Tibial nerve (tissue), 4 donors: Measurements from ENCODE around the gene NEUROD2. TPM values are rescaled to one million over a fixed set of nuclear protein-coding genes. Genes with fewer than 3 reads are reported as not detected.

Experiments used
- DNase-seq, 2 donors: peaks; one replicate each; pipeline ENCODE4 v3.0.0-alpha.2; 2019; ENCODE audit warnings: low spot score in 2 of 2
- H3K27ac ChIP-seq, 4 donors: fragments of 200-600 bp; sonication (generic) in 3 of 4; one replicate each; pipeline ENCODE4 v1.5.1; 2017 to 2019; ENCODE audit warnings: mild to moderate bottlenecking in 1 of 4
- H3K27me3 ChIP-seq, 2 donors: fragments of 200-600 bp; sonication (generic) in 1 of 2; one replicate each; pipeline versions ENCODE4 v1.5.1 to v1.6.0; 2017 to 2019
- H3K36me3 ChIP-seq, 3 donors: fragments of 200-600 bp; sonication (generic); one replicate each; pipeline ENCODE4 v1.5.1; 2018 to 2019
- H3K4me1 ChIP-seq, 4 donors: fragments of 200-600 bp; sonication (generic) in 3 of 4; one replicate each; pipeline ENCODE4 v1.5.1; 2017 to 2019
- H3K4me3 ChIP-seq, 4 donors: fragments of 200-600 bp; sonication (generic) in 3 of 4; one replicate each; pipeline ENCODE4 v1.5.1; 2017 to 2019; ENCODE audit warnings: mild to moderate bottlenecking in 1 of 4, moderate library complexity in 1 of 4
- H3K9me3 ChIP-seq, 4 donors: fragments of 200-600 bp; sonication (generic) in 3 of 4; one replicate each; pipeline ENCODE4 v1.5.1; 2017 to 2019
- CTCF ChIP-seq, 5 experiments: fragments of 200-600 bp in 3 of 5; fragments of 450-650 bp in 2 of 5; sonication (generic) in 3 of 5; IDR thresholded peaks; one replicate each; pipeline ENCODE4 v1.5.1; 2016 to 2019; ENCODE audit warnings: antibody characterized with exemption in 5 of 5, mild to moderate bottlenecking in 3 of 5, moderate library complexity in 2 of 5
- EP300 ChIP-seq, 2 donors: sonication (generic); formaldehyde crosslinking; IDR thresholded peaks; one replicate each; pipeline ENCODE4 v1.6.1; 2017; ENCODE audit warnings: antibody characterized with exemption in 2 of 2, mild to moderate bottlenecking in 1 of 2
- POLR2A ChIP-seq, 2 donors: fragments of 450-650 bp; IDR thresholded peaks; one replicate each; pipeline ENCODE4 v1.6.1; 2017; ENCODE audit warnings: antibody characterized with exemption in 2 of 2, mild to moderate bottlenecking in 2 of 2, moderate library complexity in 2 of 2
- WGBS, 2 donors: methylation state at CpG; one replicate each; pipeline ENCODE4 v1.1.5; 2018; 5-methylcytosine and 5-hydroxymethylcytosine counted together
- total RNA-seq, 4 donors: library from RNA; depleted of rRNA; stranded (reverse); fragments of >200 nt; gene quantifications; one replicate each; pipeline ENCODE4 v1.1.0, GENCODE V29; 2016

The NEUROD2 gene
- total RNA-seq, 4 donors from 2014 or later, result not detected

GRCh38 chr17:39627712-39628516 lies 20.2 kb upstream of the NEUROD2 start:
- Histone ChIP-seq H3K4me1 (peaks cover 0 to 56% (median 23%) of the 10 kb centered on the region in 4 donors), H3K36me3 (no peaks in the 10 kb centered on the region), H3K9me3 (no peaks in the 10 kb centered on the region), H3K27ac (peak overlapping the region; percentile 4 to 90 (median 58)), H3K27me3 (peaks cover 7 to 59% of the 10 kb centered on the region in 2 donors), H3K4me3 (peak overlapping the region in 1 of 4 donors; percentile 32)
- no peak for TF ChIP-seq EP300 (IDR thresholded peaks at IDR 0.05)
- no peak for DNase-seq
- 40 to 65% methylated on average over 7 to 11 of the region's 16 CpGs for WGBS, 2 donors

- Histone ChIP-seq H3K4me3 (peak overlapping the region; percentile 24 to 50 (median 40)), H3K36me3 (no peaks in the 10 kb centered on the region), H3K4me1 (peaks cover 0 to 52% (median 25%) of the 10 kb centered on the region in 4 donors), H3K27me3 (peaks cover 7 to 59% of the 10 kb centered on the region in 2 donors), H3K9me3 (no peaks in the 10 kb centered on the region), H3K27ac (peak overlapping the region; percentile 4 to 90 (median 56))
- TF ChIP-seq POLR2A (IDR thresholded peaks at IDR 0.05) (no peak), EP300 (IDR thresholded peaks at IDR 0.05) (no peak), CTCF (IDR thresholded peaks at IDR 0.05) (no peak)
- DNase-seq, result no peak
- WGBS, 2 donors, result 0 to 2% methylated on average over 13 to 22 of the region's 72 CpGs
Observed at GRCh38 chr17:39627047-39627711, 19.5 kb upstream of the NEUROD2 start.

- H3K36me3 ChIP-seq, result no peaks in the 10 kb centered on the region
- H3K9me3 ChIP-seq, result no peaks in the 10 kb centered on the region
- peak within 1 kb of the TSS; percentile 4 to 90 (median 56) for H3K27ac ChIP-seq
- H3K27me3 ChIP-seq, result peaks cover 7 to 56% of the 10 kb centered on the region in 2 donors
- TF ChIP-seq POLR2A (IDR thresholded peaks at IDR 0.05) (no peak), EP300 (IDR thresholded peaks at IDR 0.05) (no peak), CTCF (IDR thresholded peaks at IDR 0.05) (no peak)
- H3K4me1 ChIP-seq, result peaks cover 0 to 52% (median 23%) of the 10 kb centered on the region in 4 donors
- no peak for DNase-seq
- H3K4me3 ChIP-seq, result peak within 1 kb of the TSS; percentile 24 to 50 (median 40)
- 14 to 16% methylated on average over 28 to 29 of the region's 29 CpGs for WGBS, 2 donors
Observed at GRCh38 chr17:39626171-39627046, 18.7 kb upstream of the NEUROD2 start, which contains the start of gene PPP1R1B. Gene PPP1R1B (plus strand): TSS chr17:39626952. CDS start chr17:39627393, 441 bp downstream.

- Histone ChIP-seq H3K27ac (peak overlapping the region in 1 of 4 donors; percentile 62), H3K4me3 (no peak overlapping the region), H3K9me3 (no peaks in the 10 kb centered on the region), H3K27me3 (peaks cover 7 to 52% of the 10 kb centered on the region in 2 donors), H3K36me3 (no peaks in the 10 kb centered on the region), H3K4me1 (peaks cover 0 to 52% (median 23%) of the 10 kb centered on the region in 4 donors)
- WGBS, 2 donors, result 45 to 47% methylated on average over 4 to 5 of the region's 5 CpGs
- DNase-seq, result no peak
- TF ChIP-seq EP300 (IDR thresholded peaks at IDR 0.05), result no peak
- TF ChIP-seq POLR2A (IDR thresholded peaks at IDR 0.05), result no peak
- TF ChIP-seq CTCF (IDR thresholded peaks at IDR 0.05), result no peak
Observed at GRCh38 chr17:39625198-39625785, 17.6 kb upstream of the NEUROD2 start.

GRCh38 chr17:39624313-39624712 lies 16.6 kb upstream of the NEUROD2 start:
- no peak for DNase-seq
- Histone ChIP-seq H3K36me3 (no peaks in the 10 kb centered on the region), H3K27me3 (peaks cover 7 to 48% of the 10 kb centered on the region in 2 donors)

More at GRCh38 chr17:39624313-39624712, 16.6 kb upstream of the NEUROD2 start:
- no peak overlapping the region for H3K27ac ChIP-seq
- whole genome bisulfite sequencing, 2 donors, result 65 to 70% methylated on average over 8 of the region's 8 CpGs
- H3K4me1 ChIP-seq, result peaks cover 0 to 52% (median 23%) of the 10 kb centered on the region in 4 donors
- TF ChIP-seq CTCF (IDR thresholded peaks at IDR 0.05) (no peak), EP300 (IDR thresholded peaks at IDR 0.05) (no peak), POLR2A (IDR thresholded peaks at IDR 0.05) (no peak)
- H3K4me3 ChIP-seq, result no peak overlapping the region
- no peaks in the 10 kb centered on the region for H3K9me3 ChIP-seq
